GM23248 (cell line): ENCODE data around the gene DOCK10. TPM values are rescaled to one million over a fixed set of nuclear protein-coding genes. Genes with fewer than 3 reads are reported as not detected.
"Not testable (repeated sequence)": the region's sequence is repeated elsewhere in the genome, so short reads cannot be mapped to it uniquely, and the experiment has no call there.

Source experiments
- DNase-seq: peaks from one replicate; pipeline ENCODE4 v3.0.0-alpha.2; 2015
- H2AFZ ChIP-seq: fragments of 200-600 bp; sonication (generic); 2 replicates; pipeline ENCODE4 v1.6.1; 2016; ENCODE audit warnings: antibody characterized with exemption
- H3F3A ChIP-seq: fragments of 200-600 bp; sonication (generic); 2 replicates; pipeline ENCODE4 v1.6.1; 2016; ENCODE audit warnings: mild to moderate bottlenecking, antibody characterized with exemption, mixed run types; ENCODE audit not compliant: insufficient read depth
- H3K27ac ChIP-seq: fragments of 200-600 bp; sonication (generic); 2 replicates; pipeline ENCODE4 v1.5.1; 2016; ENCODE audit warnings: mild to moderate bottlenecking
- H3K27me3 ChIP-seq: fragments of 200-600 bp; sonication (generic); replicated peaks from 2 replicates; pipeline ENCODE4 v1.6.1; 2016; ENCODE audit warnings: mild to moderate bottlenecking; ENCODE audit not compliant: insufficient read depth
- H3K36me3 ChIP-seq: fragments of 200-600 bp; sonication (generic); 2 replicates; pipeline ENCODE4 v1.6.1; 2016; ENCODE audit warnings: low read depth, mild to moderate bottlenecking
- H3K4me1 ChIP-seq: fragments of 200-600 bp; sonication (generic); 2 replicates; pipeline ENCODE4 v1.6.1; 2016; ENCODE audit warnings: mild to moderate bottlenecking; ENCODE audit not compliant: insufficient read depth
- H3K4me2 ChIP-seq: fragments of 200-600 bp; sonication (generic); one replicate; pipeline ENCODE4 v1.6.1; 2016; ENCODE audit warnings: mild to moderate bottlenecking; ENCODE audit not compliant: unreplicated experiment
- H3K4me3 ChIP-seq: fragments of 200-600 bp; sonication (generic); 2 replicates; pipeline ENCODE4 v1.5.1; 2016; ENCODE audit warnings: mild to moderate bottlenecking
- H3K79me2 ChIP-seq: fragments of 200-600 bp; sonication (generic); 2 replicates; pipeline ENCODE4 v1.6.1; 2016; ENCODE audit warnings: mild to moderate bottlenecking; ENCODE audit not compliant: insufficient read depth
- H3K9ac ChIP-seq: fragments of 200-600 bp; sonication (generic); 2 replicates; pipeline ENCODE4 v1.6.1; 2016; ENCODE audit warnings: mild to moderate bottlenecking
- H3K9me2 ChIP-seq: fragments of 200-600 bp; sonication (generic); 2 replicates; pipeline ENCODE4 v1.6.1; 2016; ENCODE audit warnings: mixed run types, mild to moderate bottlenecking, moderate library complexity; ENCODE audit not compliant: insufficient read depth
- H3K9me3 ChIP-seq: fragments of 200-600 bp; sonication (generic); one replicate; pipeline ENCODE4 v1.6.1; 2017; ENCODE audit warnings: low read depth
- H4K20me1 ChIP-seq: fragments of 200-600 bp; sonication (generic); 2 replicates; pipeline ENCODE4 v1.6.0; 2016; ENCODE audit not compliant: insufficient read depth
- EZH2 ChIP-seq: fragments of 200-600 bp; sonication (generic); IDR thresholded peaks from 2 replicates; pipeline ENCODE4 v1.6.1; 2018; ENCODE audit warnings: antibody characterized with exemption, mild to moderate bottlenecking; ENCODE audit not compliant: insufficient read depth, poor library complexity, severe bottlenecking
- EZH2phosphoT487 ChIP-seq: fragments of 200-600 bp; sonication (generic); IDR thresholded peaks from 2 replicates; pipeline ENCODE4 v1.6.1; 2018; ENCODE audit warnings: antibody characterized with exemption, moderate library complexity, mild to moderate bottlenecking, low read depth; ENCODE audit not compliant: insufficient read depth
- WGBS, 2 experiments: methylation state at CpG; one replicate each; pipeline ENCODE4 v1.1.6; 2015 to 2017; ENCODE audit warnings: low lambda C conversion rate in 2 of 2, low coverage in 1 of 2; ENCODE audit errors: missing lambda C conversion rate in 2 of 2; 5-methylcytosine and 5-hydroxymethylcytosine counted together
- in situ Hi-C: fragments of 300-500 bp; cut with MboI; formaldehyde crosslinking; loops from 2 replicates; pipeline ENCODE4 v1.15.0; 2020
- polyA plus RNA-seq: library from polyadenylated mRNA; unstranded; fragments of >200 nt; fragmentation: Nextera tagmentation; extraction: Ambion mirVana; gene quantifications from 2 replicates; pipeline ENCODE4 v1.2.1, GENCODE V29; 2016
- total RNA-seq: library from RNA; depleted of rRNA; stranded (reverse); fragments of >200 nt; shearing (Covaris generic); gene quantifications from 2 replicates; pipeline ENCODE4 v1.2.3, GENCODE V29; 2014

Gene DOCK10
- total and polyA plus RNA-seq, 2 experiments from 2014 or later = 8.5 to 19.2 TPM

DNA sequence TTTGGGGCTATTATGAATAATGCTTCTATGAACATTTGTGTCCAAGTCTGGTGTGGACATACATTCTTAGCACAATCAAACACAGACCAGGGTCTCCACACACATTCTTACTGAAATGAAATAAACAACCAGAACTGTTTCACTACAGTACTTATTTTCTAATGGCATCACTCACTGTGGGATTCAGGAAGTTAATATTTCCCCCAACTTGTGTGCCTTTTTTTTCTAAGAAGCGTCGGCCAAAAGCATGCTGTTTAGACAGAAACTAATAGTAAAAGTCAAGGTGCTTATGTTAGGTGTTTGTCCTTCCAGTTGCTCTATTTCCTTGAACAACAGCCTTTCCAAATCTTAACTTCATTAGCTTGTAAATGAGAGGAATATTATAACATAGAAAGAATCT lies 117.6 kb downstream of the DOCK10 start:
- H3K9me2 ChIP-seq = no peaks in the 10 kb centered on the region
- H2AFZ ChIP-seq = no peak overlapping the region

DNA sequence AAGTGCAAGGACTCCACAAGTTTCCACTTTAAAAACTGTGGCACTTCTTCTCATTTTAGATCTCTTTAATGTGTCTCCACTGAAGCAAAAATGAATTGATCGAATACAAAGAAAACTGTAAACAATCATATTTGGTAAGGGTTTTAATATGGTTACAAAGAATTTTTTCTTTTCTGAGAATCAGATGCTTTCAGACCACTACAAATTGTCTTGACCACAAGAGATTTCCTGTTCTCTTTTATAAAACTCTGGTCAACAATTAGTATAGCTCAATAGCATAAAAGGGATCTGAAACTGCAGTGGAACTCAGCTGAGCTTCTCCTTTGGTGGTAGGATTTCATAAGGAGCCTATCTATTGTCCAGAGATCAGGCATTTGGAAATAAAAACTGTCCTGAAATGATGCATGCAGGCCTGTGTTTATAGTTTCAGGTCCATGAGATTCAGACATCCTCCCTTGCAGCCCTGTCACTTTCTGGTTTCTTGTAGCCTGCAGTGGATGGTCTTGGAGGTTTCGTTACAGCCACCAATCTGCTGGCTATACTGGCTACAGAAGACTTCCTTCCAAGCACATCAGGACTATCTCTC lies 120.0 kb downstream of the DOCK10 start:
- in situ Hi-C loops = no loop called here
- Histone ChIP-seq H3K4me1 (peaks cover 20% of the 10 kb centered on the region), H3K79me2 (peaks cover 62% of the 10 kb centered on the region), H2AFZ (no peak overlapping the region), H3K27ac (no peak overlapping the region), H3K9me3 (no peaks in the 10 kb centered on the region), H3K36me3 (no peaks in the 10 kb centered on the region), H3K9ac (no peak overlapping the region), H3K4me3 (no peak overlapping the region), H4K20me1 (no peaks in the 10 kb centered on the region), H3K27me3 (no peaks in the 10 kb centered on the region), H3K9me2 (no peaks in the 10 kb centered on the region), H3K4me2 (no peak overlapping the region), H3F3A (peaks cover 47% of the 10 kb centered on the region)
- no peak for TF ChIP-seq EZH2
- TF ChIP-seq EZH2phosphoT487 = no peak
- 93 to 98% methylated on average over 2 of the region's 2 CpGs for WGBS, 2 experiments
- DNase-seq = no peak

More for the DNA sequence above, 117.6 kb downstream of the DOCK10 start:
- no peak for TF ChIP-seq EZH2phosphoT487
- TF ChIP-seq EZH2 = no peak
- no peaks in the 10 kb centered on the region for H3K9me3 ChIP-seq
- H3K9ac ChIP-seq = no peak overlapping the region
- H3K4me3 ChIP-seq = no peak overlapping the region
- WGBS, 2 experiments = 97 to 98% methylated on average over 2 of the region's 2 CpGs
- in situ Hi-C loops = no loop called here
- H3F3A ChIP-seq = peaks cover 54% of the 10 kb centered on the region
- no peak overlapping the region for H3K4me2 ChIP-seq
- no peak for DNase-seq
- H3K27me3 ChIP-seq = no peaks in the 10 kb centered on the region
- H3K27ac ChIP-seq = peak overlapping the region; percentile 88
- peaks cover 20% of the 10 kb centered on the region for H3K4me1 ChIP-seq
- no peaks in the 10 kb centered on the region for H3K36me3 ChIP-seq
- H3K79me2 ChIP-seq = peaks cover 65% of the 10 kb centered on the region
- no peaks in the 10 kb centered on the region for H4K20me1 ChIP-seq

DNA sequence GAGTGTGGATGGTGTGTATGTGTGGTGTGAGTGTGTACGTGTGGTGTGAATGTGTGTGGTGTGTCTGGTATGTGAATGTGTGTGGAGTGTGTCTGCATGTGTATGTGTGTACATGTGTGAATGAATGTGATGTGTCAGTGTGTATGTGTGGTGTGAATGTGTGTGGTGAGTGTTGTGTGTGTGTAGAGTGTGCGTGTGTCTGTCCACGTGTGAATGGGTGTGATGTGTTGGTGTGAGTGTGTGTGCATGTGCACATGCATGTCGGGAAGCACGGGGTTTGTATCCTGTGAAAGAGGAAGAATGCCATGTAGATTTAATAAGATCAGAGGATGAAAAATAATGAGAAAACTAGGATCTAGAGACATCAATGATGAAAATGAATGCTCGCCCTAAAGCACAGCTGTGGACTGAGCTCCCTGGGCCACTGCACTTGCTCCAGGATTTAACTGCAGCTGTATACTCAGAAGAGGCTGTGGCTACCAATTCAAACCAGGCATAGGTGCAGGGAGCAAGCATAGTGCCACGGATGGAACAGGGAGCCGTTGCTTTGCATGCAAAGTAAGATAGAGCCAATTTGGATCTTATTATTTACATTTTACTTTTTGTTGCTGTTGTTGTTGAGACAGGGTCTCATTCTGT lies 122.7 kb downstream of the DOCK10 start:
- Histone ChIP-seq H3K9me2 (no peaks in the 10 kb centered on the region), H3K9ac (no peak overlapping the region), H3K27me3 (no peaks in the 10 kb centered on the region), H2AFZ (no peak overlapping the region), H3K4me3 (no peak overlapping the region), H4K20me1 (no peaks in the 10 kb centered on the region), H3F3A (peaks cover 20% of the 10 kb centered on the region; the same call in 1 of the 2 replicates), H3K27ac (no peak overlapping the region), H3K36me3 (peaks cover 12% of the 10 kb centered on the region; the same call in 1 of the 2 replicates), H3K4me2 (no peak overlapping the region), H3K9me3 (no peaks in the 10 kb centered on the region), H3K4me1 (no peaks in the 10 kb centered on the region), H3K79me2 (peaks cover 81% of the 10 kb centered on the region)
- in situ Hi-C loops = no loop called here
- WGBS, 2 experiments = 83 to 84% methylated on average over 8 of the region's 8 CpGs
- no peak for DNase-seq
- TF ChIP-seq EZH2 (no peak), EZH2phosphoT487 (no peak)

DNA sequence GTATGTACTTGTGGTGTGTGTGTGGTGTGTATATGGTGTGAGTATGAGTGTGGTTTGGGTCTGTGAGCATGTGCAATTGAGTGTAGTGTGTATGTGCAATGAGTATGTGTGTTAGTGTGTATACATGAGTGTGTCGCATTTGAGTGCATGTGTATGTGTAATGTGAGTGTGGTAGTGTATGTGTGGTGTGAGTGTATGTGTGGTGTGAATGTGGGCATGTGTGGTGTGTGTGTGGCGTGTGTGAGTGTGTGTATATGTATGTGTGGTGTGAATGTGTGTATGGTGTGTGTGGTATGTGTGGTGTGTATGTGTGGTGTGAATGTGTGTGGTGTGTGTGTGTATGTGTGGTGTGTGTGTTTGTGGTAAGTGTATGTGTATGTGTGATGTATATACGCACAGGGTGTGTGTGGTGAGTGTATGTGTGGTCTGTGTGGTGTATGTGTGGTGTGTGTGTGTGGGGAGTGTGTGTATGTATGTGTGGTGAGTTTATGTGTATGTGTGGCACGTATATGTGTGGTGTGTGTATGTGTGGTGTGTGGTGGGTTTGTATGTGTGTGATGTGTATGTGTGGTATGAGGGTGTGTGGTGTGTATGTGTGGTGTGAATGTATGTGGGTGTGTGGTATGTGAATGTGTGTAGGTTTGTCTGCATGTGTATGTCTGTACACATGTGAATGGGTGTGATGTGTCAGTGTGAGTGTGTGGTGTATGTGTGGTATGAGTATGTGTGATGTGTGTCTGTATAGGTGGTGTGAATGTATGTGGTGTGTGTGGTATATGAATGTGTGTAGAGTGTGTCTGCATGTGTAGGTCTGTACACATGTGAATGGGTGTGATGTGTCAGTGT lies 123.4 kb downstream of the DOCK10 start:
- H3K27ac ChIP-seq = no peak overlapping the region
- H3F3A ChIP-seq = peaks cover 20% of the 10 kb centered on the region; the same call in 1 of the 2 replicates
- H3K4me1 ChIP-seq = no peaks in the 10 kb centered on the region
- no peaks in the 10 kb centered on the region for H3K9me2 ChIP-seq
- WGBS, 2 experiments = 97 to 98% methylated on average over 4 of the region's 4 CpGs
- no peak for DNase-seq
- H2AFZ ChIP-seq = no peak overlapping the region
- H3K4me3 ChIP-seq = no peak overlapping the region
- no peaks in the 10 kb centered on the region for H3K9me3 ChIP-seq
- peaks cover 81% of the 10 kb centered on the region for H3K79me2 ChIP-seq
- no peak overlapping the region for H3K9ac ChIP-seq
- in situ Hi-C loops = no loop called here
- TF ChIP-seq EZH2phosphoT487 = no peak
- no peak for TF ChIP-seq EZH2
- no peaks in the 10 kb centered on the region for H3K27me3 ChIP-seq
- no peak overlapping the region for H3K4me2 ChIP-seq
- no peaks in the 10 kb centered on the region for H4K20me1 ChIP-seq
- peaks cover 12% of the 10 kb centered on the region; the same call in 1 of the 2 replicates for H3K36me3 ChIP-seq

DNA sequence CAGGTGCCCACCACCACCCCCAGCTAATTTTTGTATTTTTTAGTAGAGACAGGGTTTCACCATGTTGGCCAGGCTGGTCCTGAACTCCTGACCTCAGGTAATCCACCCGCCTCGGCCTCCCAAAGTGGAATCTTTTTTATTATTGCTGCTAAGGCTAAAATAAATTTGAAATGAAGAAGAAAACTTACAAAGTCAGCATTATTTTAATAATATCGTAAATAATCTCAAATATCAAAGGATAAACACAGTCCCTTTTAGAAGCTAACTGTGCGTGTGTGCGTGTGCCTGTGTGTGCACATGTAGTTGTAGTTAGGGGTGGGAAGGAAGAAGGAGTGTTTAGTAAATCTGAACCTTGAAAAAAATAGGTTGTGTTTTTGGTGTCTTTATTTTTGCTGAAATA lies 125.0 kb downstream of the DOCK10 start:
- H3K9me3 ChIP-seq, H3K27me3 ChIP-seq, H3K9ac ChIP-seq, H3K4me1 ChIP-seq, H3F3A ChIP-seq, DNase-seq, H3K4me3 ChIP-seq, H3K4me2 ChIP-seq, H4K20me1 ChIP-seq, H3K9me2 ChIP-seq, H2AFZ ChIP-seq, H3K27ac ChIP-seq, in situ Hi-C loops: not testable (repeated sequence)
- Histone ChIP-seq H3K79me2 (peaks cover 80% of the 10 kb centered on the region), H3K36me3 (peaks cover 12% of the 10 kb centered on the region; the same call in 1 of the 2 replicates)
- 96 to 99% methylated on average over 5 of the region's 5 CpGs for WGBS, 2 experiments
